Upper lobe of right lung (tissue), 1 donor: ENCODE results near the gene SMAD1. TPM values are rescaled to one million over a fixed set of nuclear protein-coding genes. Genes with fewer than 3 reads are reported as not detected.
"Not testable (repeated sequence)": the region's sequence is repeated elsewhere in the genome, so short reads cannot be mapped to it uniquely, and the experiment has no call there.

Experiments used
- ATAC-seq: fragments of 200-7000 bp; cut with Tn5 transposase; one replicate; pipeline ENCODE4 v1.9.1; 2020; ENCODE audit warnings: mild to moderate bottlenecking, moderate library complexity
- DNase-seq: peaks from one replicate; pipeline ENCODE4 v3.0.0-alpha.2; 2020
- H3K27ac ChIP-seq: fragments of 200-600 bp; one replicate; pipeline ENCODE4 v1.8.0; 2022
- H3K27me3 ChIP-seq: fragments of 200-600 bp; one replicate; pipeline ENCODE4 v1.8.0; 2022; ENCODE audit warnings: mild to moderate bottlenecking
- H3K36me3 ChIP-seq: fragments of 200-600 bp; one replicate; pipeline ENCODE4 v1.8.0; 2022
- H3K4me1 ChIP-seq: fragments of 200-600 bp; one replicate; pipeline ENCODE4 v1.8.0; 2022
- H3K4me3 ChIP-seq: fragments of 200-600 bp; one replicate; pipeline ENCODE4 v1.8.0; 2022; ENCODE audit warnings: mild to moderate bottlenecking
- H3K9me3 ChIP-seq: fragments of 200-600 bp; one replicate; pipeline ENCODE4 v1.8.0; 2022
- intact Hi-C: fragments of 100-400 bp; cut with DNase I; formaldehyde crosslinking; loops from one replicate; pipeline ENCODE4 v1.11.0; 2022
- total RNA-seq: library from RNA; stranded (reverse); fragmentation: NEBNext Ultra II Directional; extraction: Animal tissue kit (Norgen Biotek cat#: 25700); gene quantifications from one replicate; pipeline ENCODE4 v1.2.1, GENCODE V29; 2021
- TF ChIP-seq, protein P1 (sequence below): fragments of 200-600 bp; IDR thresholded peaks from one replicate; pipeline ENCODE4 v1.8.0; 2022; ENCODE audit warnings: antibody characterized with exemption
- donor health status: DM: no; HTN: yes; CAD: no; lungs with severe emphysema.

The SMAD1 gene
- total RNA-seq, 1 donor from 2014 or later: 23.9 TPM

- Histone ChIP-seq H3K27ac (no peak overlapping the region), H3K9me3 (no peaks in the 10 kb centered on the region), H3K4me3 (no peak overlapping the region), H3K27me3 (no peaks in the 10 kb centered on the region), H3K4me1 (no peaks in the 10 kb centered on the region), H3K36me3 (no peaks in the 10 kb centered on the region)
- DNase-seq: no peak
- ATAC-seq: peak; percentile 46
- intact Hi-C loops: no loop called here
- TF ChIP-seq, protein P1, sequence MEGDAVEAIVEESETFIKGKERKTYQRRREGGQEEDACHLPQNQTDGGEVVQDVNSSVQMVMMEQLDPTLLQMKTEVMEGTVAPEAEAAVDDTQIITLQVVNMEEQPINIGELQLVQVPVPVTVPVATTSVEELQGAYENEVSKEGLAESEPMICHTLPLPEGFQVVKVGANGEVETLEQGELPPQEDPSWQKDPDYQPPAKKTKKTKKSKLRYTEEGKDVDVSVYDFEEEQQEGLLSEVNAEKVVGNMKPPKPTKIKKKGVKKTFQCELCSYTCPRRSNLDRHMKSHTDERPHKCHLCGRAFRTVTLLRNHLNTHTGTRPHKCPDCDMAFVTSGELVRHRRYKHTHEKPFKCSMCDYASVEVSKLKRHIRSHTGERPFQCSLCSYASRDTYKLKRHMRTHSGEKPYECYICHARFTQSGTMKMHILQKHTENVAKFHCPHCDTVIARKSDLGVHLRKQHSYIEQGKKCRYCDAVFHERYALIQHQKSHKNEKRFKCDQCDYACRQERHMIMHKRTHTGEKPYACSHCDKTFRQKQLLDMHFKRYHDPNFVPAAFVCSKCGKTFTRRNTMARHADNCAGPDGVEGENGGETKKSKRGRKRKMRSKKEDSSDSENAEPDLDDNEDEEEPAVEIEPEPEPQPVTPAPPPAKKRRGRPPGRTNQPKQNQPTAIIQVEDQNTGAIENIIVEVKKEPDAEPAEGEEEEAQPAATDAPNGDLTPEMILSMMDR: no peak
These were observed 49.6 kb downstream of the SMAD1 start for GRCh38 chr4:145531223-145531622.

DNA sequence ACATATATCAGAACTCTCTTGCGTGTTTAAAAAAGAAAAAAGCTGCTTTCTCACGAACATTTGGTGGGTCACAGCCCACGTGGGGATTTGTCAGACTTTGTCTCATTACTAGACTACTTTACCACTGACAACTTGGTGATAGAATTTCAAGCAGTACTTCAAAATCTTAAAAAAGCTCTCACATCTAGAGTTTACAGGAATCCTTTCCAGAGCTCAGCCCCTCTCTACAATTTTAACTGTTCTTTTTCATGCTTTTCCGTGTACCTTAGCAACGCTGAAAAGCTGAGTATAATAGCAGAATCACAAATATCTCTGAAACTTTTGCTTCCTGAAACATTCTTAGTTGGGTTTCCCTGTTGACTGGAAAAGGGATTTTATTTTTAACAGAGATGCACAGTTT is 50.2 kb downstream of the SMAD1 start:
- no peaks in the 10 kb centered on the region for H3K27me3 ChIP-seq
- no peak overlapping the region for H3K4me3 ChIP-seq
- no peak overlapping the region for H3K27ac ChIP-seq
- intact Hi-C loops: no loop called here
- DNase-seq: no peak
- no peaks in the 10 kb centered on the region for H3K9me3 ChIP-seq
- TF ChIP-seq, protein P1: no peak
- ATAC-seq: no peak
- no peaks in the 10 kb centered on the region for H3K36me3 ChIP-seq
- H3K4me1 ChIP-seq: no peaks in the 10 kb centered on the region

GRCh38 chr4:145533001-145533400 is 51.3 kb downstream of the SMAD1 start:
- TF ChIP-seq, protein P1: no peak
- intact Hi-C loops: no loop called here
- no peaks in the 10 kb centered on the region for H3K4me1 ChIP-seq
- DNase-seq (no peak), ATAC-seq (no peak)
- H3K36me3 ChIP-seq: no peaks in the 10 kb centered on the region
- H3K27me3 ChIP-seq: no peaks in the 10 kb centered on the region
- no peaks in the 10 kb centered on the region for H3K9me3 ChIP-seq
- no peak overlapping the region for H3K27ac ChIP-seq
- no peak overlapping the region for H3K4me3 ChIP-seq

- intact Hi-C loops, H3K27ac ChIP-seq, H3K4me3 ChIP-seq, H3K36me3 ChIP-seq, ATAC-seq, DNase-seq, H3K27me3 ChIP-seq, H3K9me3 ChIP-seq, H3K4me1 ChIP-seq: not testable (repeated sequence)
These were observed 51.8 kb downstream of the SMAD1 start for GRCh38 chr4:145533415-145533814.

- no peak overlapping the region for H3K27ac ChIP-seq
- H3K27me3 ChIP-seq: no peaks in the 10 kb centered on the region
- H3K36me3 ChIP-seq: no peaks in the 10 kb centered on the region
- TF ChIP-seq, protein P1: no peak
- intact Hi-C loops: no loop called here
- DNase-seq (no peak), ATAC-seq (no peak)
- H3K9me3 ChIP-seq: no peaks in the 10 kb centered on the region
- no peaks in the 10 kb centered on the region for H3K4me1 ChIP-seq
- no peak overlapping the region for H3K4me3 ChIP-seq
These were observed 52.3 kb downstream of the SMAD1 start for GRCh38 chr4:145533961-145534360.

GRCh38 chr4:145535202-145535601 is 53.5 kb downstream of the SMAD1 start:
- ATAC-seq: no peak
- Histone ChIP-seq H3K4me3 (no peak overlapping the region), H3K4me1 (peaks cover 4% of the 10 kb centered on the region), H3K9me3 (no peaks in the 10 kb centered on the region), H3K36me3 (no peaks in the 10 kb centered on the region), H3K27me3 (no peaks in the 10 kb centered on the region), H3K27ac (no peak overlapping the region)
- TF ChIP-seq, protein P1: no peak
- DNase-seq: no peak
- intact Hi-C loops: no loop called here
